GM19395 (cell line): ENCODE measurements around the gene SAE1.

Experiments used
- ATAC-seq: cut with Tn5 transposase; IDR thresholded peaks from one replicate; pipeline ENCODE4 v1.9.1; 2021; ENCODE audit warnings: mild to moderate bottlenecking, moderate library complexity; ENCODE audit not compliant: unreplicated experiment

SAE1 gene

GRCh38 chr19:47209319-47210179 lies 78.9 kb downstream of the SAE1 start:
- ATAC-seq, result no peak

- no peak for ATAC-seq
These were observed 79.5 kb downstream of the SAE1 start for GRCh38 chr19:47210180-47210490.

- no peak for ATAC-seq
These were observed 80.2 kb downstream of the SAE1 start for GRCh38 chr19:47210689-47211316.

GRCh38 chr19:47215581-47215980 lies 84.9 kb downstream of the SAE1 start:
- ATAC-seq, result no peak

- ATAC-seq, result no peak
These were observed 90.6 kb downstream of the SAE1 start for GRCh38 chr19:47221080-47221841.

GRCh38 chr19:47221890-47222289 lies 91.3 kb downstream of the SAE1 start:
- no peak for ATAC-seq

- peak; percentile 31 for ATAC-seq
These were observed 95.3 kb downstream of the SAE1 start for GRCh38 chr19:47225746-47226425.

GRCh38 chr19:47226426-47227351 lies 96.1 kb downstream of the SAE1 start:
- ATAC-seq, result peak; percentile 31

GRCh38 chr19:47227352-47228167 lies 96.9 kb downstream of the SAE1 start:
- no peak for ATAC-seq

- no peak for ATAC-seq
These were observed 97.7 kb downstream of the SAE1 start for GRCh38 chr19:47228168-47228936.

GRCh38 chr19:47228937-47229675 lies 98.5 kb downstream of the SAE1 start:
- ATAC-seq, result no peak

GRCh38 chr19:47229676-47230053 lies 99.0 kb downstream of the SAE1 start:
- no peak for ATAC-seq

- ATAC-seq, result no peak
These were observed 99.7 kb downstream of the SAE1 start for GRCh38 chr19:47230054-47230920.

- no peak for ATAC-seq
These were observed 100.2 kb downstream of the SAE1 start, which contains the start of gene BBC3 for GRCh38 chr19:47230921-47231214. Gene BBC3 (minus strand): TSS chr19:47231199. CDS start chr19:47228431, 2,768 bp downstream.

GRCh38 chr19:47231215-47232054 lies 100.8 kb downstream of the SAE1 start:
- ATAC-seq, result no peak
